Thyroid gland (tissue), 4 donors: ENCODE results near the gene FAM114A1. TPM values are rescaled to one million over a fixed set of nuclear protein-coding genes. Genes with fewer than 3 reads are reported as not detected.

Experiments used
- DNase-seq, 2 donors: peaks; one replicate each; pipeline ENCODE4 v3.0.0-alpha.2; 2019
- H3K27ac ChIP-seq, 3 donors: fragments of 200-600 bp; sonication (generic); 1 replicate in 2 of 3; 2 replicates in 1 of 3; pipeline ENCODE4 v1.5.1; 2016 to 2019; ENCODE audit warnings: mild to moderate bottlenecking in 1 of 3, moderate library complexity in 1 of 3
- H3K27me3 ChIP-seq: fragments of 200-600 bp; sonication (generic); one replicate; pipeline ENCODE4 v1.5.1; 2019
- H3K36me3 ChIP-seq, 2 donors: fragments of 200-600 bp; sonication (generic); one replicate each; pipeline ENCODE4 v1.5.1; 2016 to 2019
- H3K4me1 ChIP-seq, 2 donors: fragments of 200-600 bp; sonication (generic); one replicate each; pipeline ENCODE4 v1.5.1; 2017 to 2019
- H3K4me3 ChIP-seq, 3 donors: fragments of 200-600 bp; sonication (generic); replicated peaks in 1 of 3; 1 replicate in 2 of 3; 2 replicates in 1 of 3; pipeline ENCODE4 v1.5.1; 2016; ENCODE audit warnings: mild to moderate bottlenecking in 1 of 3
- H3K9me3 ChIP-seq: fragments of 200-600 bp; sonication (generic); one replicate; pipeline ENCODE4 v1.5.1; 2017
- POLR2A ChIP-seq, 2 donors: fragments of 450-650 bp; IDR thresholded peaks; one replicate each; pipeline ENCODE4 v1.6.1; 2017; ENCODE audit warnings: antibody characterized with exemption in 2 of 2, mild to moderate bottlenecking in 2 of 2, moderate library complexity in 1 of 2
- WGBS, 2 donors: methylation state at CpG; one replicate each; pipeline ENCODE4 v1.1.5; 2017; 5-methylcytosine and 5-hydroxymethylcytosine counted together
- intact Hi-C: fragments of 100-400 bp; cut with DNase I; formaldehyde crosslinking; loops from one replicate; pipeline ENCODE4 v1.15.1; 2023
- total RNA-seq, 4 donors: library from RNA; depleted of rRNA; stranded (reverse); fragments of >200 nt; gene quantifications; one replicate each; pipeline ENCODE4 v1.2.3, GENCODE V29; 2016
- TF ChIP-seq, protein P1 (sequence below), 6 experiments: fragments of 200-600 bp in 3 of 6; fragments of 450-650 bp in 3 of 6; sonication (generic) in 3 of 6; IDR thresholded peaks; one replicate each; pipeline ENCODE4 v1.5.1; 2016 to 2019; ENCODE audit warnings: antibody characterized with exemption in 6 of 6, mild to moderate bottlenecking in 2 of 6, inconsistent platforms in 1 of 6, moderate library complexity in 1 of 6

Gene FAM114A1
- total RNA-seq, 4 donors from 2014 or later = 80.1 to 144 (median 110) TPM

DNA sequence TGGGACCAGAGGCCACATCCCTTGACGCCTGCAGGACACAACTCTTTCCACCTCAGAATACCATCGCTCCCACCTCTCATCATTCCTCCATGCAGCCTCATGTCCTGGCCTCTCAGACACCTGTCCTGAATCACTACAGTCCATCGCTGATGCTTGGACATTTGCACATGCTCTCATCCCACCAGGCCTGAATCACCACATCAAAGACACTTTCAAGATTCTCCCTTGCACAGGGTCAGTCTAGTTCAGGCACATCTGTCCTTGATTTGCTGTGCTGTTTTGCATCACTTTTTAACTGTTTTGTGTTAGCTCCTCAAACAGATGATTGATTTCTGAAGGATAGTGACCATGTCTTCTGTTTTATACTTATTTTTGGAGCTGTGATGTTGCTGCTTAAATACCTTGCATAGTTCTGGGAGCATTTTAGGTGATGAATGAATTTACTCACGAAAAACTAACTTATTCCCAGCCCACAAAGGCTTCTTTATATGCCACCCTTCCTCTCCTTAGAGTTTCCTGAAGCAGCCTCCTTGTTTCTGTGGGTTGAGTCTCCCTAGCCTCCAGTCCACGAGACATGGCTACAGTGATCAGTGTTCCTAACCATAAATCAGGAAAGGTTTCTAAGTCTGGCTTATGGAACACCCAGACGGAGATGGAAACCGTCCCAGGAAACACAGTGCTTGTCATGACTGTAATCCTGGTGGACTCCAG lies 2.6 kb downstream of the FAM114A1 start:
- Histone ChIP-seq H3K4me1 (peaks cover 14 to 28% of the 10 kb centered on the region in 2 donors), H3K36me3 (no peaks in the 10 kb centered on the region), H3K4me3 (no peak overlapping the region), H3K27ac (peak overlapping the region in 1 of 3 donors; percentile 88), H3K9me3 (no peaks in the 10 kb centered on the region), H3K27me3 (no peaks in the 10 kb centered on the region)
- no peak for TF ChIP-seq POLR2A (IDR thresholded peaks at IDR 0.05)
- TF ChIP-seq, protein P1, sequence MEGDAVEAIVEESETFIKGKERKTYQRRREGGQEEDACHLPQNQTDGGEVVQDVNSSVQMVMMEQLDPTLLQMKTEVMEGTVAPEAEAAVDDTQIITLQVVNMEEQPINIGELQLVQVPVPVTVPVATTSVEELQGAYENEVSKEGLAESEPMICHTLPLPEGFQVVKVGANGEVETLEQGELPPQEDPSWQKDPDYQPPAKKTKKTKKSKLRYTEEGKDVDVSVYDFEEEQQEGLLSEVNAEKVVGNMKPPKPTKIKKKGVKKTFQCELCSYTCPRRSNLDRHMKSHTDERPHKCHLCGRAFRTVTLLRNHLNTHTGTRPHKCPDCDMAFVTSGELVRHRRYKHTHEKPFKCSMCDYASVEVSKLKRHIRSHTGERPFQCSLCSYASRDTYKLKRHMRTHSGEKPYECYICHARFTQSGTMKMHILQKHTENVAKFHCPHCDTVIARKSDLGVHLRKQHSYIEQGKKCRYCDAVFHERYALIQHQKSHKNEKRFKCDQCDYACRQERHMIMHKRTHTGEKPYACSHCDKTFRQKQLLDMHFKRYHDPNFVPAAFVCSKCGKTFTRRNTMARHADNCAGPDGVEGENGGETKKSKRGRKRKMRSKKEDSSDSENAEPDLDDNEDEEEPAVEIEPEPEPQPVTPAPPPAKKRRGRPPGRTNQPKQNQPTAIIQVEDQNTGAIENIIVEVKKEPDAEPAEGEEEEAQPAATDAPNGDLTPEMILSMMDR (IDR thresholded peaks at IDR 0.05) = no peak
- intact Hi-C loops = no loop called here
- 87 to 89% methylated on average over 7 of the region's 7 CpGs for WGBS, 2 donors
- no peak for DNase-seq

DNA sequence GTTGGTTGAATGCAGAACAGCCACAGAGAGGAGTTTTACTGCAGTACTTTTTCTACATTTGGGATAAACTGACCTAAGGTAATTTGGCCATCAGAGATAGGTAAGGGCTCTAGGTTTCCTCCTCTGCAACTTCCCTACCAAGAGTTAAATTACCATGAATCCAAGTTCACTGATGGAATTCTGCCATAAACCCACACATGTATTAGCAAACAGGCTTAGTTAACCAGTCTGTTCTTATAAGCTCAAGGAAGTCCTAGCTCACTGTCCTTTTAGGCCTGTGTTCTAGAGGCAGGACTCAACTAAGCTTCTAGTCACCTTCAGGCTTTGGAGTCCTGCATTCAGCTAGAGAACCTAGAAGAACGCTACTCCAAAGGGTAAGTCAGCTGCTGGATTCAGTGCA lies 4.0 kb downstream of the FAM114A1 start:
- WGBS, 2 donors = 100% methylated on average over 1 of the region's 1 CpG
- H3K27ac ChIP-seq = no peak overlapping the region

DNA sequence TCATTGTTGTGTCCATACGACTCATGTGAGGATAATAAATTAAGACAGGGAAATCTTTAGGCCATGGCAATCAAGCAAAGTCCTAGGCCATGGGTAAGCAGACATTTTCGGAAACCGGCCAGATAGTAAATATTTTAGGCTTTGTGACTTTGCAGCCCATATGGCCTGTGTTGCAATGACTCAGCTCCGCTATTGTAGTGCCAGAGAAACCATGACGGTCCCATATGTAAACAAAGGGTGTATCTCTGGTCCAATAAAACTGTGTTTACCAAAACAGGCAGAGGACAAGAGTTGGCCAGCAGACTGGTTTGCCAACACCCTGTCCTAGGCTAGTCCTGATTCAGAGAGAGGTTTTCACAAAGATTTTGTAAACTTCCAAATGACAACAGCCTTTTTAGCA lies 5.0 kb downstream of the FAM114A1 start:
- H3K9me3 ChIP-seq = no peaks in the 10 kb centered on the region
- WGBS, 2 donors = 88% methylated on average over 5 of the region's 5 CpGs
- peaks cover 14 to 24% of the 10 kb centered on the region in 2 donors for H3K4me1 ChIP-seq
- intact Hi-C loops = no loop called here
- no peak overlapping the region for H3K4me3 ChIP-seq
- no peaks in the 10 kb centered on the region for H3K27me3 ChIP-seq
- no peak for DNase-seq
- H3K36me3 ChIP-seq = no peaks in the 10 kb centered on the region
- TF ChIP-seq, protein P1 (IDR thresholded peaks at IDR 0.05) = no peak
- TF ChIP-seq POLR2A (IDR thresholded peaks at IDR 0.05) = no peak
- no peak overlapping the region for H3K27ac ChIP-seq

More for the DNA sequence above, 4.0 kb downstream of the FAM114A1 start:
- Histone ChIP-seq H3K4me3 (no peak overlapping the region), H3K27me3 (no peaks in the 10 kb centered on the region), H3K4me1 (peaks cover 14 to 28% of the 10 kb centered on the region in 2 donors), H3K9me3 (no peaks in the 10 kb centered on the region), H3K36me3 (no peaks in the 10 kb centered on the region)
- no peak for DNase-seq
- intact Hi-C loops = no loop called here
- TF ChIP-seq, protein P1 (IDR thresholded peaks at IDR 0.05) = no peak
- no peak for TF ChIP-seq POLR2A (IDR thresholded peaks at IDR 0.05)

DNA sequence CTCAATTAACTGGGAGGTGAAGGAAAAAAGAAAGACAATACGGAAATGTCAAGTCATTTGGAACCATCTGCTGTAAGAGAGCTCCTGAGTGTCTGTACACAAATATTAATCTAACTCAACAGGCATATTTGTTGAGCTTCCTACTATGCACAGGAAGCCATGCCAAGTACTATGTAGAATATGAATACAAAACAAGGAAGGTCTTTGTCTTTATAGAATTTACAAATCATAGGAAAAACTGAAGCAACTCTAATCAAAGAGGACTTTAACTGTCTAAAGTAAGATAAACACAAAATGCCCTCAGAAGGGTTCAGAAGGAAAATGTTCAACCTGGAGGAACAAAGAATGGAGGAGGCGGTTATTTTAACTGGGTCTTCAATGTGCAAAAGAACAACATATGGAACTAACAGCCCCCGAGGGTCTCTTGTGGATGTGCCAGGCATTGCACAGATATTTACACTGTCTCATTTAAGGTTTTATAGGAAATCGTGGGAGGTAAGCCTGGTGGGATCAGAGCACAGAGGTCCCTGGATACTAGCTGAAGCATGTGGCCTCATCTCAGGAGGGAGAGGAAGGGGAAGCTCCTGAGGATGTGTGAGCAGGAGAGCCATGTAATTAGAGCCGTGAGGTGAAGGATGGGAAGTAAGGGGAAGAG lies 5.8 kb downstream of the FAM114A1 start:
- TF ChIP-seq, protein P1 (IDR thresholded peaks at IDR 0.05) = no peak
- no peak for TF ChIP-seq POLR2A (IDR thresholded peaks at IDR 0.05)
- H3K9me3 ChIP-seq = no peaks in the 10 kb centered on the region
- DNase-seq = no peak
- peaks cover 0 to 6% of the 10 kb centered on the region in 2 donors for H3K36me3 ChIP-seq
- 79 to 80% methylated on average over 5 of the region's 5 CpGs for WGBS, 2 donors
- H3K4me3 ChIP-seq = no peak overlapping the region
- no peaks in the 10 kb centered on the region for H3K27me3 ChIP-seq
- H3K4me1 ChIP-seq = peaks cover 10 to 21% of the 10 kb centered on the region in 2 donors
- intact Hi-C loops = no loop called here
- H3K27ac ChIP-seq = no peak overlapping the region

DNA sequence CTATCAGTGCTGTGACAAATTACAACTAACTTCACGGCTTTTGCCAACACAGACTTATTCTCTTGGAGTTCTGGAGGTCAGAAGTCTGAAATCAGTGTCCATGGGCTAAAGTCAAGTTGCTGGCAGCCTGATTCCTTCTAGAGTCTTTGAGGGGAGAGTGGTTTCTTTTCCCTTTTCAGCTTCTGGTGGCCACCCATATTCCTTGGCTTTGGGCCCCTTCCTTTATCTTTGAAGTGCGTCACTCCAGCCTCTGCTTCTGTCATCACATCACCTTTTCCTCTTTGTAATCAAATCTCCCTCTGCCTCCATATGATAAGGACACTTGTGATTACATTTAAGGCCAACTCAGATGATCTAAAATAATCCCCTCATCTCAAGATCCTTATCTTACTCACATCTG lies 9.0 kb downstream of the FAM114A1 start:
- DNase-seq = no peak
- Histone ChIP-seq H3K36me3 (peaks cover 0 to 15% of the 10 kb centered on the region in 2 donors), H3K9me3 (no peaks in the 10 kb centered on the region), H3K27ac (no peak overlapping the region), H3K4me3 (no peak overlapping the region), H3K27me3 (no peaks in the 10 kb centered on the region), H3K4me1 (peaks cover 0 to 7% of the 10 kb centered on the region in 2 donors)
- 95 to 99% methylated on average over 2 of the region's 2 CpGs for WGBS, 2 donors
- intact Hi-C loops = no loop called here
- no peak for TF ChIP-seq POLR2A (IDR thresholded peaks at IDR 0.05)
- TF ChIP-seq, protein P1 (IDR thresholded peaks at IDR 0.05) = no peak
